HEK293T (cell line): ENCODE data around the gene SPINK4.

Experiments used
- BHLHE40 ChIP-seq: fragments of 450-650 bp; IDR thresholded peaks from 2 replicates; pipeline ENCODE4 v1.6.1; 2016; ENCODE audit warnings: mild to moderate bottlenecking, moderate library complexity, borderline replicate concordance
- CTBP1 ChIP-seq: fragments of 450-650 bp; IDR thresholded peaks from 2 replicates; pipeline ENCODE4 v1.6.1; 2016; ENCODE audit warnings: borderline replicate concordance
- ELF4 ChIP-seq: fragments of 450-650 bp; IDR thresholded peaks from 2 replicates; pipeline ENCODE4 v1.6.1; 2017; ENCODE audit warnings: antibody characterized with exemption
- FOXA1 ChIP-seq: fragments of 450-650 bp; IDR thresholded peaks from 2 replicates; pipeline ENCODE4 v1.6.1; 2016; ENCODE audit warnings: mild to moderate bottlenecking
- FOXM1 ChIP-seq: fragments of 450-650 bp; IDR thresholded peaks from 2 replicates; pipeline ENCODE4 v1.6.1; 2017; ENCODE audit warnings: mild to moderate bottlenecking, borderline replicate concordance
- HDGF ChIP-seq: fragments of 450-650 bp; IDR thresholded peaks from 2 replicates; pipeline ENCODE4 v1.6.1; 2017; ENCODE audit warnings: antibody characterized with exemption, borderline replicate concordance
- L3MBTL2 ChIP-seq: fragments of 450-650 bp; conservative IDR thresholded peaks from 2 replicates; pipeline ENCODE4 v1.6.1; 2016; ENCODE audit warnings: mild to moderate bottlenecking
- SP1 ChIP-seq: fragments of 450-650 bp; IDR thresholded peaks from 2 replicates; pipeline ENCODE4 v1.6.1; 2017
- SUZ12 ChIP-seq: fragments of 450-650 bp; IDR thresholded peaks from 2 replicates; pipeline ENCODE4 v1.6.1; 2016; ENCODE audit warnings: mild to moderate bottlenecking
- TF ChIP-seq, protein P1 (sequence below): fragments of 450-650 bp; IDR thresholded peaks from 2 replicates; pipeline ENCODE4 v1.6.1; 2016

GRCh38 chr9:33291901-33292300 is 51.9 kb downstream of the SPINK4 start:
- no peak for TF ChIP-seq FOXM1
- TF ChIP-seq, protein P1, sequence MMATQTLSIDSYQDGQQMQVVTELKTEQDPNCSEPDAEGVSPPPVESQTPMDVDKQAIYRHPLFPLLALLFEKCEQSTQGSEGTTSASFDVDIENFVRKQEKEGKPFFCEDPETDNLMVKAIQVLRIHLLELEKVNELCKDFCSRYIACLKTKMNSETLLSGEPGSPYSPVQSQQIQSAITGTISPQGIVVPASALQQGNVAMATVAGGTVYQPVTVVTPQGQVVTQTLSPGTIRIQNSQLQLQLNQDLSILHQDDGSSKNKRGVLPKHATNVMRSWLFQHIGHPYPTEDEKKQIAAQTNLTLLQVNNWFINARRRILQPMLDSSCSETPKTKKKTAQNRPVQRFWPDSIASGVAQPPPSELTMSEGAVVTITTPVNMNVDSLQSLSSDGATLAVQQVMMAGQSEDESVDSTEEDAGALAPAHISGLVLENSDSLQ, result no peak
- TF ChIP-seq BHLHE40, result no peak
- TF ChIP-seq SUZ12, result no peak
- TF ChIP-seq L3MBTL2, result no peak
- no peak for TF ChIP-seq ELF4
- no peak for TF ChIP-seq HDGF
- TF ChIP-seq SP1, result no peak
- no peak for TF ChIP-seq CTBP1
- TF ChIP-seq FOXA1, result no peak
